OCI-M2 (cell line): Measurements from ENCODE around the gene FBXL15.

Experiments used
- DNase-seq: peaks from one replicate; lab custom pipeline; 2025; ENCODE audit not compliant: unreplicated experiment; lab: John Stamatoyannopoulos, UW

Gene FBXL15

DNA sequence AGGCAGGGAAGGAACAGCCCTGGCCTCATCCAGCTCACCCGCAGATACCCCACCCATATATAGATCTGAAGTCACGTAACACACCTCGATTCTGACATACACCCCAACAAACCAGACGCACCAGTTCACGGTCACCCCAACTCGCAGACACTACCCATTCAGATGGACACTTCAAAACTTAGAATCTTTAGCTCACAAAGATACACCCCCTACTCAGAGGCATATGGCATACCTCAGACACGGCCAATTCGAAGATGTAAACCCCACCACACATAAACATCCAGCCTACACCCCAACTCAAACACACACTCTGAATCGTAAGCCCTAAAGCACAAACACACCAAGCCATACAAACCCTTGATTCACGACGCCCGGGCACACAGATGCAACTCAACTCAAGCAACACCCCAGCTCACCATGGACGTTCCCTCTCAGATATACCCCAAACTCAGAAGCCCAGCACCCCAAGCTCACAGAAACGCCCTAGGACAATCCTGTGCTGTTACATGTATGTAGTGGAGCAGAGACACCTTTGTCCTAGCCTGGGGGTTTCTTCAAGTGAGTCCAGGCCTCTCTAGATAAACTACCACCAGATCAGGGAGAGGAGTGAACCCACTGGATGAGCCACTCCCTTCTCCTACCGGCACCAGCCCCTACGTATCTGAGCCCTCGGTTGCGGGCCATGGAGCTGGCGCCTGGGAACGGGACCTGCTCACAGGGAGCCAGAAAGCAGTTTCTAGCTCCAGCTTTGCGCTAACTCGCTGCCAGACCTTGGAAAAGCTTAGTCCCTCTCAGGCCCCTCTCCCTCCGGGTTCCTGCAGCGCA, 10.8 kb upstream of the FBXL15 start:
- no peak for DNase-seq

DNA sequence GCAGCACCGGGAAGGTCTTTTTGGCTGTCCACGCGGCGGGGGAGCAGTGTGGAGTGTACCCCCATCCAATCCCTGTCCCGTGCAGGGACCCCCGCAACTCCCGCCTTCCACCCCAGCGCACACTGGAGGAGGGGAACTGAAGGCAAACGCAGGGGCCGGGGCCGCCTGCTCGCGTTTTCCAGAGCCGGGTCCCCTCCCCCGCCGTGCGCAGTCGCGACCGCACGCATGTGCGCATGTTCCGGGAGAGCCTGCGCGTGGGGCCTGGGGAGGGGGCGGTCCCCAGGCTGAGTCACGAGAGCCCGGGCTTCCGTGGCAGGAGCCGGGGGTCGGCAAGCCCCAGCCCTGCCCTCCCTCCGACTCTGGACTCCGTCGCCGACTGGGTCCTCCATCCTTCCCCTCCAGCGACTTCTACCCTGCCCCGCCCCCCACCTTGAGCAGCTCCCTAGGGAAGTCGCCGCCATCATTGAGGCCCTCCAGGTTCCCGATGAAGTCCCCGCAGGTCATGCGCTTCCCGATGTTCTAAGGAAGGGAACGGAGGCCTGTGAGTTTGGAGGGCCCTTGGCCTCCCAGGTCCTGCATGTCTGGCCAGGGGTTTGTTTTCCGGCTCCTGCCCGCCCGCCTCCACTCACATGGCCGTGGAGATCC, 10.1 kb upstream of the FBXL15 start:
- DNase-seq, result no peak

DNA sequence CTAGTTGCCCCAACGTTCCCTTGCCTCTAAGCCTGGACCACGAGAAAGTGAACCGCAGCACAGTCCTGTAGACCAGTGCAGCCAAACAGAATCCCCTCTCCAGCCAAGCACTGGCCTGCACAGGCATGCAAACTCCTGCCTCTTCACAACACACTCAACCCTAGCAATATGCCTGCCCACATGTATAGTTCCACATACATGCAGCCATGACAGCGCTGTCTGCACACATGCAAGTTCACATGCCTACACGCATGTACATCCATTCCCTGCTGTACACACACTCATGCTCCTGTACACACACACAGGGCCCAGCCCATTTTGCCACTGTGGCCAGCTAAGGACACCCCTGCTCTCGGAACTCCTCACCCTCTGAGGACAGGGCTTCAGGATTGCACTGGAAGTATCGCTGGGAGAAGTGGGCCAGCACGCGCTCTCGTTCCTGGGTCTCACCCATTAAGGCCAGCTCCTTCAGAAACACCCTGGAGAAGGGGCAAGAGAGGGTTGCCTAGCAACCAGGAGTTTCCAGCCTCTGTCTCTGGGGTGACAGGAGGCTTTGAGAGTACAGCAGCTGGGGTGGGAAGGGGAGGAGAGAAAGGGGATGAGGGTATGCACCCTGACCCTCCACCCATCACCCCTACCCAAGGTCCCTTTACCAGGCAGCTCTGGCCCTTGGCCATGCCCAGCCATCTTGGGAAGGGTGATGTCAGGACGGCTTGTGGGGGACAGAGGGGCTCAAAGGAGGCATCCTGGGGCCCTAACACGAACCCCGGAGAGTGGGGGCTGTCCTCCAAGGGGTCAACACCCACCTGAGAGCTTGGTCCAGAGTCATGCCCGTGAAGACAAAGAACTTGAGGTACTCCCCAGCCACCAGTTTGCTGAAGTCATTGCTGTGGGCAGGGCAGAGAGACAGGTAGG, 9.0 kb upstream of the FBXL15 start:
- DNase-seq, result no peak

DNA sequence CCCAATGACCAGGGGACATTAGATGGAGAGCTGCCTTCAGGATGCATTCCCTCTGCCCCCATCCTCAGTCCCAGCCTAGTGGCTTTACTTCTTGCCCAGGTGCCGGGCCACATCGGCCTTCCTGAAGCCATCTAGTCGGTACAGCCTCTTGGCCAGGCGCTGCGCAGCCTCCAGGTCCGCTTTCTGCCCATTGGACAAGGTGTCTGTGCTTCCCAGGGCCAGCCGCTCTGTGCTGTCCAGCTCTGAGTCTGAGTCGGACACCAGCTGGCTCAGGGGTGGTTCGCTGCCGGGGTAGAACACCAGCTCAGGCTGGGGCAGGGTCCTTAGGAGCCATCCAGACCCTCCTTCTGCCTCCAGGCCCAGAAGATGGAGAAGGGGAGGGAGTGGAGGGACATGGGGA, 8.3 kb upstream of the FBXL15 start:
- no peak for DNase-seq

DNA sequence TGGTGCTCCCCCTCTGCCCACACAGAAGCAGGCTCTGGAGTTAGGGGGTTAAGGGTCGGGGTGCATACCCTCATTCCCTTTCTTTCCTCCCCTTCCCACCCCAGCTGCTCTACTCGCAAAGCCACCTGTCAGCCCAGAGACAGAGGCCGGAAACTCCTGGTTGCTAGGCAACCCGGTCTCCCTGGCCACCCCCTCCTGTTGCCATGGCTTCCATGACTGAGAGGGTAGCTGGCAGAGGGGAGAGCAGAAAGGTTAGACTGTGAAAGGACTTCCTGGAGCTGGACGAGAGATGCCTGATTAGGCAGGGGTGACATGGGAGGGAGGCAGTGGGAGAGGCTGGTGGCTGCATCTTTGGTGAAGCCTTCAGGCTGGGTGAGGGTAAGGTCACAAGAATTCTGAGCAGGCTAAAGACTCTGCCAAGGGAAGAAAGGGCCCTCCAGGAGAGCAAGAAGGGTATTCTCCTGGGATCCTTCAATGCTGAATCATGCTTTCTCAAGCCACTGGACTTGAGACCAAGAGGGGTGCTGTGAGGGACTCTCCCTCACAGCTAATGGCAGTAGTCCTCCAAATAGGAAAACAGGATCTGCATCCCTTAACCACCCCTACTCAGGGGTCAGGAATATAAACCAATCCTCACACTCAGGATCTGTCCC, 7.5 kb upstream of the FBXL15 start:
- DNase-seq, result no peak

DNA sequence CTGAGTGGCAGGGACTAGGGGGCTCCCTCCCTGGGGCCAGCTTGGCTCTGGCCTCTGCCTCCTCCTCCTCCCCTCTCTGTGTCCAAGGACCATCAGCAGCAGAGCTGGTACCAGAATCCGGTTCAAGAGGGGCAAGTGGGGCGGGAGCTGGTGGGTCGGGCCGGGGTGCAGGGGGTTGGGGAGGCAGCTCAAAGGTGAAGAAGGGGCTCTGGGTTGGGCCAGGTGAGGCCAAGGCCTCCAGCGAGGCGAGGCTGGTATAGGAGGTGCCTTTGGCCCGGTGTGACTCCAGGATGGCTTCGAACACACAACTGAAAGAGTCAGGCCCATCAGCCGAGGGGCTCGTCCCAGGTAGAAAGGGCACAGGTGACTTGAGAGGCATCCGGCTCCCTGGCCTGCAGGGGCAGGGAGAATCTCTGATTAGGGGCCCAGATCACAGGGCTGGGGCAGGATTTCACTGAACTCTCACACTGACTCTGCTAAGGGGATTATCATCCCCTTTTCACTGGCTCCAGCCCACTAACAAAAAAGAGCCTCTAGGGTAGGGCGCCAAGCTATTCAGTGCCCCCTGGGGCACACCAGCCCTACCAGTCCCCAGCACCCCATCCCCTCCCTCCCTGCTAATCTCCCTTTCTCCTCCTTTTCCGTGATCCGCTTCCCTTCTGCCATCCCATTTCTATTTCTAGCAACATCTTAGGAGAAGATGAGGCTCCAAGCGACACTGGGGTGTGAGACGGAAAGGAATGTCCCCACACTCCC, 6.7 kb upstream of the FBXL15 start:
- no peak for DNase-seq

DNA sequence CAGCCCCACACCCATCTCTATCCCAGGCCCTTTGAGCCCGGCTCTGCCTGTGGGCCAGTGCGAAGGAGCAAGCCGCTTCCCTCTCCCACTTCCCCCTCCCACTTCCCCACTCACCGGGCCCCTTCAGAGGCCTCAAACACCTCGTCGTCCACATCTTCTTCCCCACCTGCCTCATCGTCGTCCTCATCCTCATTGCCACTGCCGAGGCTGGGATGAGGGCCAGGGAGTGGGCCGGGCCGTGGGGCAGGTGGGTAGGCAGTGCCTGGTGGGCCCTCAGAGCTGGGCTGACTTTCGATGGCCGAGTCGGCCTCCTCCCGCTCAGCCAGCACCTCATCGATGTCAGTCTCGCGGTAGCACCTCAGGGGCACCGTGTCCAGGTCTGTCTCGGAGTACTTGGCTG, 5.9 kb upstream of the FBXL15 start:
- DNase-seq, result no peak

DNA sequence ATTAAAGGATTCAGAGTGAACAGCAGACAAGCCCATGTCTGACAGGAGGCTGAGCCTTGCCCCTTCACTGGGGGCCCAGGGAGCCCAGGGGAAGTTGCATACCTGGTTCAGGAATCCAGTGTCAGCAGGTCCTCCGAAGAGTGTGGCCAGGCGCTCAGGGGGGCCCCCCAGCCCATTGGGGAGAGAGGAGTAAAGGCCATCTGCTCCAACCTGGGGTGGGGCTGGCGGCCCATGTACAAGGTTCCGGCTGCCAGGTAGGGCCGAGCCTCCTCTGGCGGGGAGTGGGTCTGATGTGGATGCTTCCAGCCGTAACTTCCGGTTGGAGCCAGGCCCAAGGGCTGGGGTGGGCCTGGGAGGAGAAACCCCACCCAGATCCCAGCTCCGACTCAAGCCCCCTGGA, 4.4 kb upstream of the FBXL15 start:
- DNase-seq, result no peak

DNA sequence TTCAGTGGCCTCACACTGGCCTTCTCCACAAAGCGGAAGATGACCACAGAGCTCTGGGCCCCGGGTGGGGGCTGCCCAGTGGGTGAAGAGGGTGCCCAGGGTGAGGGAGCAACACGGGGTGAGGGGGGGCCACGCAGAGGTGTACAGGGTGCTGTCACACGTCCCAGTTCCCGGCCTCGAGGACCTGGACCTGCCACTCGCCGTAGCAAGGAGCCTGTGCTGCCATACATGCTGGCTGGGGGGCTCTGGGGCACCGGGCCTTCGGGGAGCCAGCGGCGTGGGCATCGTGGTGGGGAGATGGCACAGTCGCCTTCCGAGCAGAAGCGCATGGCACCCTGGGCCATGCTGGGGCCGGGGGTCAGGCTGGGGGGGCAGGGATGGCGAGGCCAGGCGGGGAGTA, 3.9 kb upstream of the FBXL15 start:
- DNase-seq, result no peak

DNA sequence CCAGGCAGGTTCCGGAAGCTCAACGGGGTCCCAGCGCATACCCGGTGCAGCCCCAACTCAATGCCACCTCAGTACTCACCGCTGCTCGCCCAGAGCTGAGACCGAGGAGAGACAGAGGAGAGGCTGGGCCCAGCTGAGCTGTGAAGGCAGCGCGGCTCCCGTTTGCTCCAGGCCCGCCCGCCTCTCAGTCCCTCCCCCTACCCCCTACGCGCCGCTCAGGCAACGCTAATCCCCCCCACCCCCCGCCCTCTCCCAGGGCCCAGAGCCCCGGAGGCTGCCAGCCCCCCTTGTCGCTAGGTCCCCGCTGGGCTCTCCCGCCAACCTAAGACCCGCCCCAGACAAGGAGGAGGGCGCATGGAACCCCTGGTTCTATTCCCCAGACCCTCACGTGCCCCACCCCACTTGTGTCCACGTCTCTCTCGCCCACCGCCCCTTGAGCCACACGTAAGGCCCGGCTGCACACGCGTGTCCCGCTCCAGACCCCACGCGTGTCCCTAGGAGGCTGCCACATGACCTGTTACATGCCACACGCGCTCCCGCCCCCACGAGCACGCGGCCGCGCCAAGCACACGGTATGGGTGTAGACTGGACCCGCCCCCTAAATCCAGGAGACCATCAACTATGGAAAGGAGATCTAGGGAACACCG, 1.9 kb upstream of the FBXL15 start, which contains the start of gene PSD:
PSD (minus strand) TSS at position 164 of the 647 bp plus-strand sequence. CDS start 1,747 bp downstream, outside the sequence.
- DNase-seq, result no peak

DNA sequence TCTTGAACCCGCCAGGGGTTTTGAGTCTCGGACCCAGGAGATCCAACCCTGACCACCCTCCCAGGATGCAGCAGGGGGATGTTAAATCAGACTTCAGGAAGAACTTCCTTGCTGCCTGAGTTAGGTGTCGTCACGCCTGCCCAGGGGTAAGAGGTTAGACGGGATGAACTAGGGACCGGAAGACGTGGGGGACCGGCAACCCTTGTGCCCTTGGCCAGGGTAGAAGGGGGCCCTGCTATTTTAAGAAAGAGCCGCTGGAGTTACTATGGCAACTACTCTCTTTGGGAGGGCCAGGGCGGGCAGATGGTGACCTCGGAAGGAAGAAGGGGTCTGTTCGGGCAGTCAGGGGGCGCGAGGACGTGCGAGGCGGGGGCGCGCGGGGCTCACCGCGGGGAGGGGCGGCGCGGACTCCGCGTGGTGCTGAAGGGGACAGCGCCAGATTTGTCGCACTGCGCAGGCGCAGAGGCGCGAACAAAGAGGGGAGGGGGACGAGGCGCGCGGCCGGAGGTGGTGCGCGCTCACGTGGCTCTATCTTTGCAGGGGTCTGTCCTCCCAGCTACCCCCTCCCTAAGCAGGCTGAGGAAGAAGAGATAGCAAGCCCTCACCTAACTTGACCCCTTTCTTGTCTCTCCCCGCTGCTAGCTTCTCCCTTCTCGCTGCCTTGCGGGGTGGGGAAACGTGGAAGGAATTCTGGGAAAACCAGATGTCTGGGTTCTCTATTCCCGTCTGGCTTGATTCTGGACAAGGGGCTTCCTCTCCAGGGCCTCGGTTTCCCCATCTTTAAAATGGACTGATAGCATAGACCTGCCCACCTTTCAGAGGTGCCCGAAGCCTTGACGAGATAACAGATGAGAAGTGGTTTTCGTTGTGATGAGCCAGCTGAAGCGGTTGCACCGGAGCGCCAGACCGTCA, 1.1 kb upstream of the FBXL15 start:
- DNase-seq, result peak; percentile 78

DNA sequence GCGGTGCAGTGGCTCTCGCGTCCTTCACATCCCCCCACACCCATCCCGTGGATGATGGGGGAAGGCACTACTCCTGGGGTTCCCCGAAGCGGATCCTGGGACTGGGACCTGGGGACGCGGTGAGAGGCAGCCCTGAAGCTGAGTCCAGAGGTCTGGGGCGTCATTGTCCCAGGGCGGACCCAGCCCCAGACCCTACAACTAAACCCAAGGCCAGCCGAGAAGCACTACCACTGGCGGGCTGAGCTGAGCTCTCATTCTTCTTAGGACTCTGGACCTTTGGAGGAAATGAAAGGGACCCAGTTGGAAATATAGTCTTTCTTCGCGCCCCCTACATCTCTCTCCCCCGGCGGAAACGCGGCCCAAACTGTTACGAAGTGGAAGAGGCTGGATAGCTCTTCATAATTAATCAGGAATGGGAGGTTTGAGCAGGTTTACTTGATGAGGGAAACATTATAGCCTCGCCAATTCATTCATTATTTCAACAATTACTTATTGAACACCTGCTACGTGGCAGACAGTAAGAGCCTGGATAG, 389 bp upstream of the FBXL15 start:
- no peak for DNase-seq

DNA sequence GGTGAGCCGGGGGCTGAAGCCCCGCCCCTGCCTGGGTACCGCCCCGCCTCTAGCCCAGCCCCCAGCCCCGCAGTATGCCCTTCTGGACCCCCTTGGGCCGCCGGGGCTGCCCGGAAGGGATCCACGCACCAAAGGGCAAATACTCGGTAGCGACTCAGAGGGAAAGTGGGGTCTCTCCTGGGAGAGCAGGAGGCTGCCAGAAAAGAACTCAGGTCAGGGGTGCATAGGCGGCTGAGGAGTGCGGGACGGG, 796 bp downstream of the FBXL15 start:
- no peak for DNase-seq

DNA sequence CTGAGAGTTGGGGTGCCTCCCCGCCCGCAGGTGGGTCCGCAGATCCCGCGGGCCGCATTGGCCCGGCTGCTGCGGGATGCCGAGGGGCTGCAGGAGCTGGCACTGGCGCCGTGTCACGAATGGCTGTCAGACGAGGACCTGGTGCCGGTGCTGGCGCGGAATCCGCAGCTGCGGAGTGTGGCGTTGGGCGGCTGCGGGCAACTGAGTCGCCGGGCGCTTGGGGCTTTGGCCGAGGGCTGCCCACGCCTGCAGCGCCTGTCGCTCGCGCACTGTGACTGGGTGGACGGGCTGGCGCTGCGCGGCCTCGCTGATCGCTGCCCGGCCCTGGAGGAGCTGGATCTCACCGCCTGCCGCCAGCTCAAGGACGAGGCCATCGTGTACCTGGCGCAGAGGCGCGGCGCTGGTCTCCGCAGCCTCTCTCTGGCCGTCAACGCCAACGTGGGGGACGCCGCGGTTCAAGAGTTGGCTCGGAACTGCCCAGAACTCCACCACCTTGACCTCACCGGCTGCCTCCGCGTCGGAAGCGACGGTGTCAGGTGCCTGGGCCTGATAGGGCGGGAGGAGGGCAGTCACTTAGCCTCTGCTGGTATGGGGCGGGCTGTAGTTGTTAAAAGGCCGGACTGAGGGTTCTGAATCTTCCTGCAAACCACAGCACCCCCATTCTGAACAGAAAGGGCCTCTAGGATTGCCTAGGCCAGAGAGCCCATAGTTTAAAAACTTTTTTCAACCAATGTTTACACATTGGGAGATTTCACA, 1.3 kb downstream of the FBXL15 start:
- no peak for DNase-seq

DNA sequence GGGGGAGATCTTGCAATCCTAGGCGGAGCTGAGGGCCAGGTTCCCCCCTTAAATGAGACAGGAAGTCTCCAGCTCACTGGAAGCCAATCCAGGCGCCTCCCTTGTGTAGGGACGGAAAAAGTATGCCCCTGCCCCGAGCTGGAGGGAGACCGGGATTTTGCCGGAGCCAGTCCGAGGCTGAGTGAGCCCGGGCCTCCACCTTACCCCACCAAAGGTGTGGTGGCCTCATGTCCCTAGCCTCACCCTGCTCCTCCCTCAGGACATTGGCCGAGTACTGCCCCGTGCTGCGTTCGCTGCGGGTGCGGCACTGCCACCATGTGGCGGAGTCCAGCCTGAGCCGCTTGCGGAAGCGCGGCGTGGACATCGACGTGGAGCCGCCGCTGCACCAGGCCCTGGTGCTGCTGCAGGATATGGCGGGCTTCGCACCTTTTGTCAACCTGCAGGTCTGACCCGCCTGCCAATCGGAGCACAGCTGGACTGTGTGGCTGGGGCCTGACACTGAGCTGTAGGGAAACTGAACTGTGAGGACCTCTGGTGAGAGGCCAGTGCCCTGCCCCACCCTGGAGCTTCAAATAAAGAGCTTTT, 2.0 kb downstream of the FBXL15 start:
- DNase-seq, result no peak

DNA sequence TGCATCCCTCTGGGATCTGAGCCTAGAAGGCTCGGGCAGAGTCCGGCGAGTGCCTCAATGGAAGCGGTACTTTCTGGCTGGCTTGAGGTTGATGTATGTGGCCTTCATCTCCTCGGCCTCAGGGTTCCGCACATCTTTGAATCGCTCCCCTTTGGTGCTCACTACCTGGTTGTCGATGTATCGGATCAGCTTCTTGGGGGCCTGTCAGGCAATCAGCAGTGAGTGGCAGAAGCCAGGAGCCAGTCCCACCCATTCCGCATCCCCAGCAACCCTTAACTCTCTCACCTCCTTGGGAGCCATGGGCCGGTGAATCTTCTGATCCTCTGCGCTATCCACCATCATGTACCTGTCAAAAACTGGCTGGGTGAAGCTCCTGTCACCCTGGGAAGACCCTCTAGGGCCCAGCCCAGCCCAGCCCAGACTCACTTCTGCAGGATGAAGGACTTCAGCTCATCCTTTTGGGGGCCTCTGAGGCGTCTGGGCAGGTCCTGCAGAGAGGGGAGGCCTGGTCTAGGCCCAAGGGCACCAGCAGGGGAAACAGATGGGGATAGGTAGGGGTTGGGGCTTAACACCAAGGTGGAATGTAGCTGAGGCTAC, 2.8 kb downstream of the FBXL15 start:
- DNase-seq, result no peak

DNA sequence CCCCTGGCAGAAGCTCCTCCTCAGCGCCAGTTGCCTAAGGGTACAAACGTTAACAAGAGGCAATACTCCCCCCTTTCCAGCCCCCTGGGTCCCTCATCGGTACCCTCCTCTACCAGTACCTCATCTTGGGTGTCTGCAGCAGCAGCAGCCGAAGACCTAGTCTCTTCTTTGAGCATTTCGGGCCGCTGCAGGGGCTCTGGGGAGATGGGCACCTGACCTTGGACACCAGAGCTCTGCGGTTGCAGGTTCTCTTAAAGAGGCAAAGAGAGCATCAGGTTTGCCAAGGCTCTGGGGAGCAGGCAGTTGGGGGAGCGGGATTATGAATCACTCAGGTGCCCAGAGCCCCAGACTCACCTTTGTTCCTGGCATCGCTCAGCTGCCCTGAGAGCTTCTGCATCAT, 3.5 kb downstream of the FBXL15 start:
- DNase-seq, result no peak
